ENCODE data around the gene HNRNPA1. TPM values are rescaled to one million over a fixed set of nuclear protein-coding genes. Genes with fewer than 3 reads are reported as not detected.
A peak's percentile ranks its signal among the peaks of the same experiment; 100 is the strongest.

The HNRNPA1 gene
- total and polyA plus RNA-seq, 2 donors (not counting 3 experiments of a cell fraction or from before 2014, with no cell fraction given) = 566 to 1,470 TPM

GRCh38 chr12:54240129-54240528, 40.4 kb upstream of the HNRNPA1 start:
- dilution Hi-C loops (cut with MboI; ENCODE audit: extremely low pct_ligation_motif_present, low sequenced_read_pairs) = no loop called here
- ChIA-PET CTCF (interaction anchor here (0.9 to 3.7 kb wide), 3 partner anchors 11 to 25 kb away, joined by 3 to 28 read pairs (median 3); no protein-coding TSS in a partner anchor), POLR2A (no interaction called here)
- FAIRE-seq (no peak), DNase-seq (ENCODE audit: low read depth, low spot score) (no peak)
- TSS peak; percentile 1 for BruUV-seq (replicated peaks)
- H3K4me1 ChIP-seq (ENCODE audit: control insufficient read depth, extremely low read depth, insufficient read depth, low read length) = no peaks in the 10 kb centered on the region
- no peak overlapping the region for H3K9ac ChIP-seq (replicated peaks; ENCODE audit: extremely low read depth, insufficient read depth, low read length)
- intact Hi-C loops (cut with micrococcal nuclease) = no loop called here
- peaks cover 4 to 5% of the 10 kb centered on the region in 2 experiments for H3K36me3 ChIP-seq (ENCODE audit: control insufficient read depth in 2 of 2, extremely low read depth in 1 of 2, insufficient read depth in 2 of 2, low read length in 2 of 2)
- H4K20me1 ChIP-seq (replicated peaks; ENCODE audit: control insufficient read depth, extremely low read depth, insufficient read depth, low read length) = no peaks in the 10 kb centered on the region
- H3K9me3 ChIP-seq (replicated peaks; ENCODE audit: control insufficient read depth, insufficient read depth, low read length) = no peaks in the 10 kb centered on the region
- H3K79me2 ChIP-seq (ENCODE audit: control insufficient read depth, insufficient read depth, low read length) = no peaks in the 10 kb centered on the region
- TF ChIP-seq GATA2 (IDR thresholded peaks at IDR 0.05; ENCODE audit: insufficient read depth, insufficient read length, low read depth, low read length) (no peak), MAX (IDR thresholded peaks at IDR 0.05; ENCODE audit: insufficient read depth, insufficient read length) (no peak), CTCF (IDR thresholded peaks at IDR 0.05; ENCODE audit: extremely low read depth in 1 of 2, insufficient read depth in 1 of 2, low read depth in 1 of 2, low read length in 2 of 2) (no peak), POLR2A (IDR thresholded peaks at IDR 0.05; ENCODE audit: low read depth, low read length) (no peak), POLR2AphosphoS5 (IDR thresholded peaks at IDR 0.05; ENCODE audit: insufficient read depth, low read depth, low read length) (no peak), EZH2 (IDR thresholded peaks at IDR 0.05; ENCODE audit: borderline replicate concordance, low read depth, low read length, severe bottlenecking) (no peak), FOS (IDR thresholded peaks at IDR 0.05; ENCODE audit: borderline replicate concordance, insufficient read depth, low read length) (no peak), MYC (IDR thresholded peaks at IDR 0.05; ENCODE audit: low read depth, low read length) (no peak), JUN (IDR thresholded peaks at IDR 0.05; ENCODE audit: borderline replicate concordance, insufficient read depth, insufficient read length, low read depth) (no peak)
- no peak overlapping the region for H3K4me2 ChIP-seq (ENCODE audit: insufficient read depth, low read length)
- H2AFZ ChIP-seq (ENCODE audit: low read depth, low read length) = no peak overlapping the region
- no peaks in the 10 kb centered on the region for H3K27me3 ChIP-seq (ENCODE audit: control insufficient read depth in 2 of 2, insufficient read depth in 2 of 2, low read length in 2 of 2)
- H3K27ac ChIP-seq (ENCODE audit: insufficient read depth, low read depth, low read length) = no peak overlapping the region
- H3K4me3 ChIP-seq (replicated peaks in 1 of 3; ENCODE audit: insufficient read depth in 1 of 3, low read depth in 1 of 3, low read length in 3 of 3) = no peak overlapping the region
- no peaks in the 10 kb centered on the region for H3K9me1 ChIP-seq (replicated peaks; ENCODE audit: control insufficient read depth, extremely low read depth, insufficient read depth, low read length)
